ENCODE results near the gene NDUFB4.
"Not testable (repeated sequence)": the region's sequence is repeated elsewhere in the genome, so short reads cannot be mapped to it uniquely, and the experiment has no call there.

The NDUFB4 gene

DNA sequence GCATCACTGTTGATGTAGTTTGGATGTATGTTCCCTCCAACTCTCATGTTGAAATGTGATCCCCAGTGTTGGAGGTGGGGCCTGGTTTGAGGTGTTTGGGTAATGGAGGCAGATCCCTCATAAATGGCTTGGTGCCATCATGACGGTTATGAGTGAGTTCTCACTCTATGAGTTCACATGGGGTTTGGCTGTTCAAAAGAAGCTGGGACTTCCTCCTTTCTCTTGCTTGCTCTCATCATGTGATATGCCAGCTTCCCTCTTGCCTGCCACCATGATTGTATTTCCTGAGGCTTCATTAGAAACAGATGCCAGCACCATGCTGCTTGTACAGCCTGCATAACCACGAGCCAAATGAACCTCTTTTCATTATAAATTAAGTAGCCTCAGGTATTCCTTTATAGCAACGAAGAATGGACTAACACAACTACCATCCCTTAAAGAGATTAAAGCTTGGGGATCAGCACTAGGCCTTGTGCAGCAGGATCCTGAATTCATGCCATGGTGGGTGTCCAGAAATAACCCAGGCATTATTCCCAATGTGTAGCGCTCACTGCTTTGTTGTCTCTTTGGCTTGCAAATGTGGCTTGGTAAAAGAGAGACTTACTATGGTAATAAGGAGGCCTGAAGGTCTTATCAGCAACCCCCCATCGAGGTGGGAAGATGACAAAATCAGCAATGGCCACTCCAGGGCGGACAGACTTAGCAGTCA is 41.9 kb downstream of the NDUFB4 start:
- no peak for DNase-seq (ENCODE audit: low read depth)

DNA sequence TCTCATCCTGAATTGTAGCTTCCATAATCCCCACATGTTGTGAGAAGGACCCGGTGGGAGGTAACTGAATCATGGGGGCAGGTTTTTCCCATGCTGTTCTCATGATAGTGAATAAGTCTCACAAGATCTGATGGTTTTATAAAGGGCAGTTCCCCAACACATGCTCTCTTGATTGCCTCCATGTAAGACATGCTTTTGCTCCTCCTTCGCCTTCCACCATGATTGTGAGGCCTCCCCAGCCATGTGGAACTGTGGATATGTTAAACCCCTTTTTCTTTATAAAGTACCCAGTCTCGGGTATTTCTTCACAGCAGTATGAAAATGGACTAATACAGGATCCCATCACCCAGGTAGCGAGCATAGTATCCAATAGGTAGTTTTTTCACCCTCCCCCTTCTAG is 42.7 kb downstream of the NDUFB4 start:
- DNase-seq (ENCODE audit: low read depth) = not testable (repeated sequence)

DNA sequence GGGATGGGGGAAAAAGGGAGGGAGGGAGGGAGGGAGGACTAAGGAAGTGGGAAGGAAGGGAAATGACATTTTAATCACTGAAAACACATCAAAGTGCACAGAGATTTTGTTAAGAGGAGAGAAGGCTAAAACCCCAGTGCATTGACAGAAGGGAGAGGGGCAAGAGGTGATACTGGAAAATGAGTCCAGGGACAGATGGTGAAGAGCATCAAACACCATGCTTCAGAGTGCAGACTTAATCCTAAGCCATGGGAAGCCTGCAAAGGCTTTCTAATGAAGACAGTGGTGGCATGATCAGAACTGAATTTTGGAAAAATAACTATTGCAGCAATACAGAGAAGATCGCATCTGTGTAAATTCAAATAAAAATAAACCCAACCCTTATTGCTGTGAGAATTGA is 44.1 kb downstream of the NDUFB4 start:
- DNase-seq (ENCODE audit: low read depth) = no peak

DNA sequence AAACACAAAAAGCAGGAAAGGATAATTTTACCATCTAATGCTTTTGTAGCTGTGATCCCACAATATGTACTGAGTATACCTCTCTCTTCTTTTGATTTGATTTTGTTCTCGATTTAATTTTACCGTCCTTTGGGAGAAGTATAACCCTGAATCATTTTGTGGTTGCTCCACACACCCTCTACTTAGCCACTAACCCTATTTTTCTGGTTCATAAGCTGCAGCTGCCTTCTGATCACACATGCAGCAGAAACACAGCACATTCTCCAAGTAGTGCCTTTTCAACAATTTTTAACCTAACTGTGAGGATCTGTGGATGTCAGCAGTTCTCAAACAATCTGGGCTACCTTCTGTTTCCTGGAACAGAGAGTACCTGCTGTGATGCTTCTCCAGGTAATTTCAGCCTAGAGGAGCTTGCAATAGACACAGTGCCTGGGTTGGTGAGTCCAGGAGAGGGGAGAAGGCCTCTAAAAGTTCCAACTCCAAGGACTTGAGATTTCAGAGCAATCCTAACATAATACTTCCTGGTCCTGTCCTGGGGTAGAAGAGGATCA is 45.6 kb downstream of the NDUFB4 start:
- no peak for DNase-seq (ENCODE audit: low read depth)

DNA sequence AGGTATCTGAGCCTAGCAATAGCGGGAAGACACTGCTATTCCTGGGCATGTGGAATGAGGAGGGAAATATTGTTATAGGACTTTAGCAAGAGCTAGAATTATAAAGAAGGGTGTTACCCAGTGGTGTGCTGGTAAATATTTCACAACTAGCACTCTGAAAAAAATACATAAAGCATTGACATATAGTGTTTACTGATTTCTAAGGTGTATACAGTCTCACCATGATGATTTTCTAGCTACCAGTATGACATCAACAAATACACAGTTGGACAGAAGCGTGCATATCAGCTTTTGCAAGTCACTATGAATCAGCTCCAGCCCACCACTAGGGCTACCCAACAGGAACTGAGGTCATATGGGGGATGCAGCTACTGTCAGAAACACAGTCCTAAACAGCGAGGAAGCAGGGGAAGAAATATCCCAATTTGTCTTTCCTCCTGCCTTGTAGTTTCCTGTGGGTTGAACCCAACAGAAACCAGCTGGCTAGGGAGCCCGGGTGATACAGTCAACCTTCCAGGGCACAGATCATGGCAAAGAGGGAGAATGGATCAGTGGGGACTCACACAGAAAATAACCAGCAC is 46.3 kb downstream of the NDUFB4 start:
- DNase-seq (ENCODE audit: low read depth) = no peak

DNA sequence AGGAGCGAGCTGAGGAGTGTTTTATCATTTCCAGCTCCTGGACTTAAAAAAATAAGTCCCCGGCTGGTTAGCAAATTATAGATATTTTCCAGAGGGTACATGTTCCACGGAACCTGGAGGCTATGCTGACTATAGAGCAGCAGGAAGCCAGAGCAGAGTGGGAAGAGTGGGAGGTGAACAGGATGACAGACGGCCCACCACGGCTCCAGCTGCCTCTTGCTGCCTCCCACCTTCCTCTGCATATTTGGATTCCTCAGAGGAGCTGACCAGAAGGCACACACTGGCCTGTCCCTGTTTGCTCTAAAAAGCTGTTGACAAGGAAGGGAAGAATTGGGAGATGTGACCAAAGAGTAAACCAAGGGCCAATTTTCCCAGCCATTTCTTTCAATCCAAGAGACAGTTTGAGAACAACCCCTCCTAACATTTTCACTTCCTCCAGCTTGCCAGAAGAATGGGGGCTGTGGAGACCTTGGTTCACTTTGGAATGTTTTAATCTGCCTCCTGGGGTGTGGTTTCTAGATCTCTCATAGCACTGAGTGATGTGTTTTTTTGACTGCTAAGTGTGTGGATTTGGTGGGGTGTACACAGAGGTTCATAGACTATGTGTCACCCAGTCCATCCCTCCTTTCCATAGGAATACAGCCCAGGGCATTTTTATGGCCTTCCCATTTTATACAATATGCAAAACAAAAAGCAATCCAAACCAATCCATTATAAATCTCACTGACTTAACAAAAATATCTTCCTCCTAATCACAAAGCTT is 49.1 kb downstream of the NDUFB4 start:
- DNase-seq (ENCODE audit: low read depth) = no peak

DNA sequence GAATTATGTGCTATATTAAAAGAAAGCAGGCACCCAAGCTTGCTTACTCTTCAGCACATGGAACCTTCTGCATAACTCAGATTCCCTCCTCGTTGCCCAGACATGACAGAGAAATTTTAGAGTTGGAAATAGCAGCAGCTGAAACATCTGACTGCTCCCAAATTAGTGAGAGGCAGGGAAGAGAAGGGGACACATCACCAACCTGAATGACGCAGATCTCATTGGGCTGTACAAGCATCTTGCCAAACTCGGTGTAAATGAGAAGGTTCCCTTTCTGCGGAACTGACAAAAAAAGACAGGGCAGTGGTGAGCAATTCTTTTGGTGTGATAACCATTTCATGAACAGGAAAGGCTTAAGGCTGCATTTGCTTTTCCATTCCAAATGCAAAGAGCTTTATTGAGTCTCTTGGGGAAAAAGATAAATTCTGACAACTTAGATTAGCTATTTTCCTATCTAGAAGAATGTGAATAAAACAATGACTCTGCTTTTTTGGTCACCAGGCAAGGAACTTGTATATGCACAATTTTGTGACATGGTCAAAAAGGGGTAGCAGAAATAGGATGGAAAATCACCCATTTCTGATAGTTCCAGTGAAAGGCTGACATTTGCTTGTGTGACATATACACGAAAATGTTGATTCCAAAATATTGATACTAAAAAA is 50.8 kb downstream of the NDUFB4 start:
- DNase-seq (ENCODE audit: low read depth) = no peak

DNA sequence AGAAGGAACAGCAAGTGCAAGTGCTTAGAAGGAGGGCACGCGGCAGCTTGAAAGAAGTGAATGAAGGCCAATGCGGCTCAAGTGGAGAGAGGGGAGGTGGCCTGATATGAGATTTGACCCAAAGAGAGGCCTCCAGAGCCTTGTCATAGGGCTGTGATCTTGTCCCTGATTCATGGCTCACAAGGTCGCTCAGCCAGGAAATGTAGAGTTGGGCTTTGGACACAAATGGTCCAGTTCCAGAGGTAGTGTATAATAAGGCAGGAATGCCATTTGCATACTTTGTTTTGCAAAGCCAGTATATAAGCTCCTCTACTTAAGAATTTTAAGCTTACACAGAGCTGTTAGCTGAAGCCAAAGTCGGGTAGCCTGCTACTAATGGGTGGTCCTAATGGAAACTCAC is 52.2 kb downstream of the NDUFB4 start:
- no peak for DNase-seq (ENCODE audit: low read depth)

DNA sequence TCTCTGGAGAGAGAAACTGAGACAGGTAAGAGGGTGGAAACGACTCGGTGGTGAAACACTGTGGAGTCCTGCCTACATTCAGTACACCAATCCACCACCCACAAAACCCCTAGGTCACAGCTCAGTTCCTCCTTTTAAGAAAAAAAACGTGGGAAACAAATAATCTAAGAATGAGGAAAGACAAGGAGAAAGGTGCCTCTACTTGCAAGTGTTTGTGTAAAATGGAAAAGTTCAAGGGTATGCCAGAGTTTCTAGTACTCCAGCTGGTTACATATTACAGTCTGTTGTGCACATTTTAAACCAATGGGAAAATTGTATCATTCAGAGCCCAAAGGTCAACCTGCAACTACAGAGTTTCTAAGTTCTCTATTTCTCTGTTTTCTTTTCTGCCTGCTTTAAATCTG is 53.7 kb downstream of the NDUFB4 start:
- no peak for DNase-seq (ENCODE audit: low read depth)

DNA sequence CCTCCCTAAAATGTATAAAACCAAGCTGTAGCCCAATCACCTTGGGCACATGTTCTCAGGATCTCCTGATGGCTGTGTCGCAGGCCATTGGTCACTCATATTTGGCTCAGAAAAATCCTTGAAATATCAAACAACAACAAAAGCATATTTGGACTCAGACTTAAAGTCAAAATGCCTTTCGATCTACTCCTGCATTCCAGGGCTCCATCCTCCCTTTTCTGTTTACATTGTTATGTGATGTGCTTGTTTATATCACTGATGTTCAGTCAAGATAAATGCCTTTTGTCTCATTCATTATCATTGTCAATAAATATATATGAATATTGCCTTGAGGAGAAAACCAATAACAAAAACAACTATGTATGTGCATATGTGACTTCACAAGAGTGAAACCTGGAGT is 54.2 kb downstream of the NDUFB4 start:
- no peak for DNase-seq (ENCODE audit: low read depth)
